HepG2 (cell line): ENCODE results near the gene RNF8. TPM values are rescaled to one million over a fixed set of nuclear protein-coding genes. Genes with fewer than 3 reads are reported as not detected.
A peak's percentile ranks its signal among the peaks of the same experiment; 100 is the strongest.

Experiments
- ATF1 ChIP-seq: IDR thresholded peaks from 2 replicates; pipeline ENCODE4 v1.6.1; 2016; ENCODE audit warnings: mild to moderate bottlenecking, control low read depth
- CBFB ChIP-seq: sonication (generic); formaldehyde crosslinking; IDR thresholded peaks from 2 replicates; pipeline ENCODE4 v1.4.0; 2020; ENCODE audit warnings: missing genetic modification reagents
- FOXO1 ChIP-seq: sonication (generic); formaldehyde crosslinking; IDR thresholded peaks from 2 replicates; pipeline ENCODE4 v1.4.0; 2020; ENCODE audit warnings: missing genetic modification reagents
- HOXA5 ChIP-seq: sonication (generic); formaldehyde crosslinking; IDR thresholded peaks from 2 replicates; pipeline ENCODE4 v1.4.0; 2020; ENCODE audit warnings: missing genetic modification reagents
- KAT7 ChIP-seq: IDR thresholded peaks from 2 replicates; pipeline ENCODE4 v1.6.1; 2018; ENCODE audit warnings: borderline replicate concordance, missing compliant biosample characterization
- KDM5A ChIP-seq: fragments of 200-600 bp; sonication (generic); IDR thresholded peaks from 2 replicates; pipeline ENCODE4 v1.7.0; 2018; ENCODE audit warnings: antibody characterized with exemption, mild to moderate bottlenecking, low read length, borderline replicate concordance
- KMT2B ChIP-seq: IDR thresholded peaks from 2 replicates; pipeline ENCODE4 v1.6.1; 2016; ENCODE audit warnings: missing genetic modification reagents, missing compliant biosample characterization
- PHF20 ChIP-seq: sonication (generic); formaldehyde crosslinking; IDR thresholded peaks from 2 replicates; pipeline ENCODE4 v1.5.0; 2020; ENCODE audit warnings: mild to moderate bottlenecking, missing genetic modification reagents
- POLR2A ChIP-seq, 2 experiments: IDR thresholded peaks; 2 replicates each; pipeline ENCODE4 v1.6.1; 2011; ENCODE audit warnings: low read depth in 2 of 2, low read length in 2 of 2, mild to moderate bottlenecking in 1 of 2, moderate library complexity in 1 of 2; ENCODE audit not compliant: insufficient read depth in 1 of 2
- POLR2G ChIP-seq: fragments of 200-400 bp; formaldehyde crosslinking; IDR thresholded peaks from 2 replicates; pipeline ENCODE4 v1.6.1; 2018; ENCODE audit warnings: mild to moderate bottlenecking, low read depth, low read length, moderate library complexity
- PRMT3 ChIP-seq: sonication (generic); formaldehyde crosslinking; IDR thresholded peaks from 2 replicates; pipeline ENCODE4 v1.8.1; 2022; ENCODE audit warnings: low read depth, mild to moderate bottlenecking, moderate library complexity, missing genetic modification reagents, borderline replicate concordance
- SIN3B ChIP-seq: fragments of 150-350 bp; IDR thresholded peaks from 2 replicates; pipeline ENCODE4 v1.6.1; 2014; ENCODE audit warnings: low read length
- SMC3 ChIP-seq: IDR thresholded peaks from 2 replicates; pipeline ENCODE4 v1.6.1; 2011; ENCODE audit warnings: low read length, improper control_type of control experiment
- SP1 ChIP-seq, 2 experiments: fragments of 450-650 bp in 1 of 2; sonication (generic) in 1 of 2; formaldehyde crosslinking in 1 of 2; IDR thresholded peaks; 2 replicates each; pipeline versions ENCODE4 v1.4.0 to v1.6.1; 2016 to 2020; ENCODE audit warnings: missing genetic modification reagents in 1 of 2
- ZBTB21 ChIP-seq: sonication (generic); formaldehyde crosslinking; IDR thresholded peaks from 2 replicates; pipeline ENCODE4 v1.4.0; 2020; ENCODE audit warnings: missing genetic modification reagents
- ZNF143 ChIP-seq: sonication (generic); formaldehyde crosslinking; IDR thresholded peaks from 2 replicates; pipeline ENCODE4 v1.4.0; 2020; ENCODE audit warnings: missing genetic modification reagents
- ZNF264 ChIP-seq: sonication (generic); formaldehyde crosslinking; IDR thresholded peaks from 2 replicates; pipeline ENCODE4 v1.4.0; 2020; ENCODE audit warnings: missing genetic modification reagents
- ZNF282 ChIP-seq: fragments of 450-650 bp; IDR thresholded peaks from 2 replicates; pipeline ENCODE4 v1.6.1; 2018; ENCODE audit not compliant: partially characterized antibody
- ZNF331 ChIP-seq: sonication (generic); formaldehyde crosslinking; IDR thresholded peaks from 2 replicates; pipeline ENCODE4 v1.4.0; 2020; ENCODE audit warnings: missing genetic modification reagents
- ZNF350 ChIP-seq: sonication (generic); formaldehyde crosslinking; IDR thresholded peaks from 2 replicates; pipeline ENCODE4 v1.4.0; 2020; ENCODE audit warnings: mild to moderate bottlenecking, low read depth, missing genetic modification reagents, borderline replicate concordance
- ZNF557 ChIP-seq: sonication (generic); formaldehyde crosslinking; IDR thresholded peaks from 2 replicates; pipeline ENCODE4 v1.4.0; 2020; ENCODE audit warnings: missing genetic modification reagents
- ZNF564 ChIP-seq: sonication (generic); formaldehyde crosslinking; IDR thresholded peaks from 2 replicates; pipeline ENCODE4 v1.8.1; 2023; ENCODE audit warnings: mild to moderate bottlenecking, missing genetic modification reagents
- ZNF577 ChIP-seq: sonication (generic); formaldehyde crosslinking; IDR thresholded peaks from 2 replicates; pipeline ENCODE4 v1.4.0; 2020; ENCODE audit warnings: mild to moderate bottlenecking, low read depth, missing genetic modification reagents, borderline replicate concordance
- ZNF614 ChIP-seq: IDR thresholded peaks from 2 replicates; pipeline ENCODE4 v1.6.1; 2018; ENCODE audit warnings: missing biosample characterization, missing genetic modification reagents, inconsistent platforms, borderline replicate concordance
- ZNF670 ChIP-seq: sonication (generic); formaldehyde crosslinking; IDR thresholded peaks from 2 replicates; pipeline ENCODE4 v1.8.0; 2022; ENCODE audit warnings: mild to moderate bottlenecking, missing genetic modification reagents, borderline replicate concordance
- polyA plus RNA-seq, 8 experiments: library from polyadenylated mRNA; depleted of rRNA in 3 of 8; stranded (reverse) in 7 of 8; unstranded in 1 of 8; fragments of >200 nt; fragmentation: Illumina TruSeq in 4 of 8; extraction: Trizol in 4 of 8; gene quantifications; 2 replicates each; pipeline versions ENCODE4 v1.2.1 to v1.2.3, GENCODE V29; 2011 to 2016; ENCODE audit warnings: low read depth in 4 of 8, missing spikeins in 1 of 8, mixed read lengths in 1 of 8; ENCODE audit not compliant: insufficient read depth in 1 of 8
- total RNA-seq, 5 experiments: library from RNA; depleted of rRNA; stranded (reverse); fragments of >200 nt; fragmentation: Illumina TruSeq; extraction: Trizol; gene quantifications; 2 replicates each; pipeline ENCODE4 v1.2.3, GENCODE V29; 2016; ENCODE audit warnings: low read depth in 1 of 5
- TF ChIP-seq, protein P1 (sequence below): IDR thresholded peaks from 2 replicates; pipeline ENCODE4 v1.6.1; 2016; ENCODE audit warnings: low read depth, missing genetic modification reagents, missing compliant biosample characterization
- TF ChIP-seq, protein P2 (sequence below): IDR thresholded peaks from 2 replicates; pipeline ENCODE4 v1.6.1; 2012; ENCODE audit warnings: low read depth, low read length, improper control_type of control experiment

RNF8 gene
- total and polyA plus RNA-seq, 2 of the 13 experiments (the other 11 are each of a cell fraction or from before 2014, with no cell fraction given), result 21.8 to 47.6 TPM

DNA sequence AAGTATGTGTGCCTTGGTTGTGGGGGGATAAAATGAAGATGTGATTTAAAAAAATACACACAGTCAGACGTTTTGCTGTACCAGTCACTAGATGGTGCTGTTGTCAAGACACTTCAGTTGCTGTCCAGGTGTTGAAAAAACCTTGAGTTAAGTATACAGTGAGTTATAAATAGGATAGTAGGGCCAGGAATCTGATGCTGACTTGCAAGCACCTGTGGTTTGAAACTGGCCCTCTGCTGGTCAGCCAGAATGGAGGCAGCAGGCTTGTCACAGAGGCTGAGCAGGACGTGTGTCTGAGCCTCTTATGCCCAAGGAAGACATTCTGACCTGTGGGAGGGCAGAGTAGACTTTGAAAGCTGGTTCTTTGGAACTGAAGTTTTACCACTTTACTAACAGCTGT lies 27.8 kb downstream of the RNF8 start (continued):
- TF ChIP-seq HOXA5 (CRISPR knock-in tag) (no peak), POLR2A (IDR thresholded peaks at IDR 0.05; ENCODE audit: insufficient read depth in 1 of 2, low read depth in 2 of 2, low read length in 2 of 2) (no peak), SIN3B (no peak; the same call in 1 of the 2 replicates), ZNF264 (0 out of 2 replicates have a peak, but pooled peaks have one; percentile 34), FOXO1 (CRISPR knock-in tag) (no peak), ZNF350 (CRISPR knock-in tag) (no peak), ZNF614 (CRISPR knock-in tag) (no peak), ZNF564 (no peak), PHF20 (CRISPR knock-in tag) (no peak), SP1 (IDR thresholded peaks at IDR 0.05) (no peak), SP1 (CRISPR knock-in tag; IDR thresholded peaks at IDR 0.05) (no peak), ATF1 (CRISPR knock-in tag) (no peak), POLR2G (no peak), ZNF282 (no peak), KMT2B (0 out of 2 replicates have a peak, but pooled peaks have one; percentile 10), ZNF143 (no peak), KAT7 (no peak), KDM5A (no peak), ZBTB21 (CRISPR knock-in tag) (no peak), ZNF331 (peak; percentile 18; the same call in 1 of the 2 replicates), PRMT3 (no peak), SMC3 (peak; percentile 84), ZNF670 (CRISPR knock-in tag) (no peak), ZNF557 (CRISPR knock-in tag) (no peak), CBFB (CRISPR knock-in tag) (0 out of 2 replicates have a peak, but pooled peaks have one; percentile 14), ZNF577 (CRISPR knock-in tag) (no peak)
- TF ChIP-seq, protein P1, sequence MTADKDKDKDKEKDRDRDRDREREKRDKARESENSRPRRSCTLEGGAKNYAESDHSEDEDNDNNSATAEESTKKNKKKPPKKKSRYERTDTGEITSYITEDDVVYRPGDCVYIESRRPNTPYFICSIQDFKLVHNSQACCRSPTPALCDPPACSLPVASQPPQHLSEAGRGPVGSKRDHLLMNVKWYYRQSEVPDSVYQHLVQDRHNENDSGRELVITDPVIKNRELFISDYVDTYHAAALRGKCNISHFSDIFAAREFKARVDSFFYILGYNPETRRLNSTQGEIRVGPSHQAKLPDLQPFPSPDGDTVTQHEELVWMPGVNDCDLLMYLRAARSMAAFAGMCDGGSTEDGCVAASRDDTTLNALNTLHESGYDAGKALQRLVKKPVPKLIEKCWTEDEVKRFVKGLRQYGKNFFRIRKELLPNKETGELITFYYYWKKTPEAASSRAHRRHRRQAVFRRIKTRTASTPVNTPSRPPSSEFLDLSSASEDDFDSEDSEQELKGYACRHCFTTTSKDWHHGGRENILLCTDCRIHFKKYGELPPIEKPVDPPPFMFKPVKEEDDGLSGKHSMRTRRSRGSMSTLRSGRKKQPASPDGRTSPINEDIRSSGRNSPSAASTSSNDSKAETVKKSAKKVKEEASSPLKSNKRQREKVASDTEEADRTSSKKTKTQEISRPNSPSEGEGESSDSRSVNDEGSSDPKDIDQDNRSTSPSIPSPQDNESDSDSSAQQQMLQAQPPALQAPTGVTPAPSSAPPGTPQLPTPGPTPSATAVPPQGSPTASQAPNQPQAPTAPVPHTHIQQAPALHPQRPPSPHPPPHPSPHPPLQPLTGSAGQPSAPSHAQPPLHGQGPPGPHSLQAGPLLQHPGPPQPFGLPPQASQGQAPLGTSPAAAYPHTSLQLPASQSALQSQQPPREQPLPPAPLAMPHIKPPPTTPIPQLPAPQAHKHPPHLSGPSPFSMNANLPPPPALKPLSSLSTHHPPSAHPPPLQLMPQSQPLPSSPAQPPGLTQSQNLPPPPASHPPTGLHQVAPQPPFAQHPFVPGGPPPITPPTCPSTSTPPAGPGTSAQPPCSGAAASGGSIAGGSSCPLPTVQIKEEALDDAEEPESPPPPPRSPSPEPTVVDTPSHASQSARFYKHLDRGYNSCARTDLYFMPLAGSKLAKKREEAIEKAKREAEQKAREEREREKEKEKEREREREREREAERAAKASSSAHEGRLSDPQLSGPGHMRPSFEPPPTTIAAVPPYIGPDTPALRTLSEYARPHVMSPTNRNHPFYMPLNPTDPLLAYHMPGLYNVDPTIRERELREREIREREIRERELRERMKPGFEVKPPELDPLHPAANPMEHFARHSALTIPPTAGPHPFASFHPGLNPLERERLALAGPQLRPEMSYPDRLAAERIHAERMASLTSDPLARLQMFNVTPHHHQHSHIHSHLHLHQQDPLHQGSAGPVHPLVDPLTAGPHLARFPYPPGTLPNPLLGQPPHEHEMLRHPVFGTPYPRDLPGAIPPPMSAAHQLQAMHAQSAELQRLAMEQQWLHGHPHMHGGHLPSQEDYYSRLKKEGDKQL (CRISPR knock-in tag), result no peak
- TF ChIP-seq, protein P2, sequence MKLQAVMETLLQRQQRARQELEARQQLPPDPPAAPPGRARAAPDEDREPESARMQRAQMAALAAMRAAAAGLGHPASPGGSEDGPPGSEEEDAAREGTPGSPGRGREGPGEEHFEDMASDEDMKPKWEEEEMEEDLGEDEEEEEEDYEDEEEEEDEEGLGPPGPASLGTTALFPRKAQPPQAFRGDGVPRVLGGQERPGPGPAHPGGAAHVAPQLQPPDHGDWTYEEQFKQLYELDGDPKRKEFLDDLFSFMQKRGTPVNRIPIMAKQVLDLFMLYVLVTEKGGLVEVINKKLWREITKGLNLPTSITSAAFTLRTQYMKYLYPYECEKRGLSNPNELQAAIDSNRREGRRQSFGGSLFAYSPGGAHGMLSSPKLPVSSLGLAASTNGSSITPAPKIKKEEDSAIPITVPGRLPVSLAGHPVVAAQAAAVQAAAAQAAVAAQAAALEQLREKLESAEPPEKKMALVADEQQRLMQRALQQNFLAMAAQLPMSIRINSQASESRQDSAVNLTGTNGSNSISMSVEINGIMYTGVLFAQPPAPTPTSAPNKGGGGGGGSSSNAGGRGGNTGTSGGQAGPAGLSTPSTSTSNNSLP, result peak; percentile 68
